Central memory CD8-positive, alpha-beta T cell (primary cell): ENCODE measurements around the gene PACS2.
"Not testable (repeated sequence)": the region's sequence is repeated elsewhere in the genome, so short reads cannot be mapped to it uniquely, and the experiment has no call there.

ENCODE experiments used
- ATAC-seq: fragments of 150-1000 bp; cut with Tn5 transposase; replicated peaks from 2 replicates; pipeline ENCODE4 v1.10.0; 2022; ENCODE audit warnings: mild to moderate bottlenecking, moderate FRiP score, moderate number of reproducible peaks; ENCODE audit not compliant: poor library complexity, severe bottlenecking; ENCODE audit errors: extremely low read depth
- DNase-seq, 2 donors: peaks; one replicate each; pipeline ENCODE4 v3.0.0; 2021; ENCODE audit warnings: low spot score in 2 of 2
- H3K27ac Mint-ChIP-seq: one replicate; pipeline ENCODE4 v1.8.0; 2022; ENCODE audit warnings: low read depth, mild to moderate bottlenecking, moderate library complexity, mixed read lengths
- H3K27me3 Mint-ChIP-seq: one replicate; pipeline ENCODE4 v1.8.0; 2022; ENCODE audit warnings: mixed read lengths
- H3K36me3 Mint-ChIP-seq: one replicate; pipeline ENCODE4 v1.8.0; 2022; ENCODE audit warnings: mild to moderate bottlenecking, moderate library complexity, mixed read lengths; ENCODE audit not compliant: insufficient read depth
- H3K4me1 Mint-ChIP-seq: one replicate; pipeline ENCODE4 v1.8.0; 2022; ENCODE audit warnings: mixed read lengths
- H3K4me3 Mint-ChIP-seq: one replicate; pipeline ENCODE4 v1.8.0; 2022; ENCODE audit warnings: mild to moderate bottlenecking, moderate library complexity, mixed read lengths
- H3K9me3 Mint-ChIP-seq: one replicate; pipeline ENCODE4 v1.8.0; 2022; ENCODE audit warnings: mixed read lengths

PACS2 gene

GRCh38 chr14:105294142-105294597 is 20.4 kb upstream of the PACS2 start:
- no peaks in the 10 kb centered on the region for H3K9me3 Mint-ChIP-seq
- DNase-seq (peak; percentile 37 to 53), ATAC-seq (peak; percentile 82)
- H3K27me3 Mint-ChIP-seq, result no peaks in the 10 kb centered on the region
- H3K27ac Mint-ChIP-seq, result peak overlapping the region; percentile 91
- peak overlapping the region; percentile 55 for H3K4me3 Mint-ChIP-seq
- H3K4me1 Mint-ChIP-seq, result peaks cover 41% of the 10 kb centered on the region
- peaks cover 13% of the 10 kb centered on the region for H3K36me3 Mint-ChIP-seq

- not testable (repeated sequence) for ATAC-seq, H3K9me3 Mint-ChIP-seq, DNase-seq, H3K36me3 Mint-ChIP-seq, H3K4me3 Mint-ChIP-seq, H3K27me3 Mint-ChIP-seq, H3K27ac Mint-ChIP-seq
- H3K4me1 Mint-ChIP-seq, result peaks cover 40% of the 10 kb centered on the region
Measured at GRCh38 chr14:105297311-105297710, 17.2 kb upstream of the PACS2 start.

DNA sequence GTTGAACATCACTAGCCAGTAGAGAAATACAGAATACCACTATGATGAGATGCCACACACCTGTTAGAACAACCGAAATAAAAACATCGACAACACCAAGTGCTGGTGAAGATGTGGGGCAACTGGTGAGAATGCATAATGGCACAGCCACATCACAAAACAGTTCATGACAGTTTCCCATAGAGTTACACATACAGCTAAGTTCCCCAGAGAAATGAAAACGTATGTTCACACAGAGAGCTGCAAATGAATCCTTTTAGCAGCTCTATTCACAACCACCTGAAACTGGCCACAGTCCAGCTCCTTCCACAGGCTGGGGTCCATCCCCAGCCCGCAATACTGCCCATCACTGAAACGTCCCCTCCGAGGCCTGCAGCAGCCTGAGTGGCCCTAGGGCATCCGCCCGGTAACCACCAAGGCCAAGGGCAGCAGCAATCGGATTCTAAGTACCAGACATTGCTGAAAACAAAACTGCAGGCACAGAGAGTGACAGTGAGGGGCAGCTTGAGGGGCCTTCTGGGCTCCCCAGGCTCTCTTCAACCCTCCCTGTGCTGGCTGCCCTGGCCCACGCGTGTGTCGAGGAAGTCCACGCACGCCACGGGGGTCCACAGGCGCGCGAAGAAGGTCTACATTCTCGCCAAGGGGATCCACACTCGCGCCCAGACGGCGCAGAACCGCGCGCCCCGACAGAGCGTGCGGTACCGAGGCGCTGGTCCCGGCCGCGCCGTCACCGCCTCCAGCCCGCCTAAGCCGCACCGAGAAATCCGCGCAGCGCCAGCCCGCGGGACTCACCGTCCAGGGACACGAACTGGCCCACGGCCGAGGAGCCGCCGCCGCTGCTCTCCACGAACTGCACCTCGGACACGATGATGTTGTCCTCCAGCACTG is 14.7 kb upstream of the PACS2 start:
- Mint-ChIP-seq H3K27me3 (no peaks in the 10 kb centered on the region), H3K27ac (peak overlapping the region; percentile 75), H3K4me3 (peak overlapping the region; percentile 85), H3K9me3 (no peaks in the 10 kb centered on the region), H3K36me3 (peaks cover 2% of the 10 kb centered on the region), H3K4me1 (peaks cover 29% of the 10 kb centered on the region)
- ATAC-seq, result no peak
- DNase-seq, result no peak

DNA sequence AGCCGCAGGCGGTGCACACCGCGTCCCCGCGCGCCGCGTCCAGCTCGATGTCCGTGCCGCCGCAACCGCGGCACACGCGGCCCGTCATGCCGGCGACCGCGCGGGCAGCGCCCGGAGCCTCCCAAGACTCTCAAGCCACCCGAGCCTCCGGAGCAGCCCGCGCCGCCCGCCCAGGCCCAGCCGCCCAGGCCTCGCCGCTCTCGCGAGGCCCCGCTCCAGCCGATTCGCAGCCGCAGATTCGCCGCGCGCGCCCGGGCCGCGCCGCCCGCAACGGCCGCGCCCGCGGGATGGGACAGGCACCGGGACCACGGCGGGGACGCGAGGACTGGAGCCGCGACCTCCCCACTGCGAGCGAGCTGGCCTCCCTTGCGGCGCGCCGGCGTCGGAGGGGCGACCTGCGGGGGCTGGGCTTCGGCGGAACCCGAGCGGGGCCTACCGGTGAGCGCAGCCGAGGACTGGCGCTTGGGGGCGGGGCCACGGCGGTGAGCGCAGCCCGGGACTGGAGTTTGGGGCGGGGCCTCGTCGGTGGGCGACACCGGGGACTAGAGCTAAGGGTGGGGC is 13.9 kb upstream of the PACS2 start, which contains the start of gene BRF1:
Gene BRF1 (minus strand): TSS at position 460 of the 561 bp plus-strand sequence. CDS start 372 bp downstream, at position 88.
- Mint-ChIP-seq H3K9me3 (no peaks in the 10 kb centered on the region), H3K36me3 (peaks cover 2% of the 10 kb centered on the region), H3K27ac (peak within 1 kb of the TSS; percentile 84), H3K27me3 (no peaks in the 10 kb centered on the region), H3K4me3 (peak within 1 kb of the TSS; percentile 85), H3K4me1 (peaks cover 36% of the 10 kb centered on the region)
- ATAC-seq (peak; percentile 91), DNase-seq (peak; percentile 94 to 96)

DNA sequence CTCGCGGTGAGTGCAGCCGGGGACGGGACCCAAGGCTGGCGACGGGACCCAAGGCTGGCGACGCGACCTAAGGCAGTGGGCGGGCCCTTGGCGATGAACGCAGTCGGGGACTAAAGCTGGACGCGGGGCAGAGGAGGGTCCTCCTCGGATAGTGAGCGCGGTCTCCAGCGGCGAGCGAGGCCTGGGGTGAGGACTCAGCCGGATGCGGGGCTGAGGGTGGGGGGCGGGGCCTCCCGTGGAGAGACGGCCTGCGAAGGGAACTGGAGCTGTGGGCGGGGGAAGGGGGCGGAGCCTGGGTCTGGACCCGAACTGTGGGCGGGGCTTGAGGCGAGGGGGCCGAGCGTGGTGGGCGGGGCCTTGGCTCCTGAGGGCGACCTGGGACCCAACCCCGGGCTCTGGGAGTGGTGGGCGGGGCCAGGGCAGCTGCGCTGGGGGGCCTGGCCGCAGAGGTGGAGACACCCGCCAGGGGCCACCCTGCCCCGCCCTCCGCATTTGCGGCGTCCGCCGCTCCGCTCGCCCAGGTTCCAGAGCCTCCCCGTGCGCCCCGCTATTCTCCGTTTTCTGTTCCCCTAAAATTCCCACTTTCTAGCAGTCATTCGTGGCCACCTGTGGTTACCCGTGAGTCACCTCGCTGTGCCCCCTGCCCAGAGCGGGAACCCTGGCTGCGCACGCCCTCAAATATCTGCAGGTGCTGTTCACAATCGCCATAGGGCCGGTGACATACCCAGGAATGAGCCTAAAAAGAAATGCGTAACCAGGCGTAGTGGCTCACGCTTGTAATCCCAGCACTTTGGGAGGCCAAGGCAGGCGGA is 13.2 kb upstream of the PACS2 start:
- Mint-ChIP-seq H3K27me3 (no peaks in the 10 kb centered on the region), H3K27ac (peak overlapping the region; percentile 84), H3K36me3 (peaks cover 2% of the 10 kb centered on the region), H3K4me3 (peak overlapping the region; percentile 85), H3K9me3 (no peaks in the 10 kb centered on the region), H3K4me1 (peaks cover 36% of the 10 kb centered on the region)
- DNase-seq, result peak; percentile 89 to 96
- ATAC-seq, result peak; percentile 79

- not testable (repeated sequence) for H3K36me3 Mint-ChIP-seq, ATAC-seq, H3K9me3 Mint-ChIP-seq, H3K27me3 Mint-ChIP-seq, DNase-seq
- Mint-ChIP-seq H3K4me3 (peak overlapping the region; percentile 85), H3K27ac (peak overlapping the region; percentile 84), H3K4me1 (peaks cover 36% of the 10 kb centered on the region)
Measured at GRCh38 chr14:105301915-105302249, 12.7 kb upstream of the PACS2 start.

GRCh38 chr14:105303949-105304348 is 10.6 kb upstream of the PACS2 start:
- no peak overlapping the region for H3K4me3 Mint-ChIP-seq
- H3K27me3 Mint-ChIP-seq, result no peaks in the 10 kb centered on the region
- no peak overlapping the region for H3K27ac Mint-ChIP-seq
- DNase-seq (no peak), ATAC-seq (no peak)
- peaks cover 2% of the 10 kb centered on the region for H3K36me3 Mint-ChIP-seq
- H3K9me3 Mint-ChIP-seq, result no peaks in the 10 kb centered on the region
- peaks cover 36% of the 10 kb centered on the region for H3K4me1 Mint-ChIP-seq

DNA sequence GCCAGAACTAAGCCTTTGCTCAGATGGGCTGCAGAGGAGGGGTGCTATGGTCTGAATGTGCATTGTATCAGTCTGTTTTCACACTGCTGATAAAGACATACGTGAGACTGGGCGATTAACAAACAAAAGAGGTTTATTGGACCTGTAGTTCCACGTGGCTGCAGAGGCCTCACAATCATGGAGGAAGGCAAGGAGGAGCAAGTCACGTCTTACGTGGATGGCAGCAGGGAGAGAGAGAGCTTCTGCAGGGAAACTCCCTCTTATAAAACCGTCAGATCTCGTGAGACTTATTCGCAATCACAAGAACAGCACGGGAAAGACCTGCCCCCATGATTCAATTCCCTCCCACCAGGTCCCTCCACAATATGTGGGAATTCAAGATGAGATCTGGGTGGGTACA is 10.0 kb upstream of the PACS2 start:
- no peaks in the 10 kb centered on the region for H3K27me3 Mint-ChIP-seq
- peaks cover 2% of the 10 kb centered on the region for H3K36me3 Mint-ChIP-seq
- DNase-seq (no peak), ATAC-seq (no peak)
- H3K4me1 Mint-ChIP-seq, result peaks cover 32% of the 10 kb centered on the region
- H3K9me3 Mint-ChIP-seq, result no peaks in the 10 kb centered on the region
- no peak overlapping the region for H3K27ac Mint-ChIP-seq
- no peak overlapping the region for H3K4me3 Mint-ChIP-seq

GRCh38 chr14:105305345-105305744 is 9.2 kb upstream of the PACS2 start:
- H3K4me3 Mint-ChIP-seq, result no peak overlapping the region
- ATAC-seq (no peak), DNase-seq (no peak)
- no peaks in the 10 kb centered on the region for H3K27me3 Mint-ChIP-seq
- peaks cover 2% of the 10 kb centered on the region for H3K36me3 Mint-ChIP-seq
- peaks cover 27% of the 10 kb centered on the region for H3K4me1 Mint-ChIP-seq
- H3K9me3 Mint-ChIP-seq, result no peaks in the 10 kb centered on the region
- peak overlapping the region; percentile 63 for H3K27ac Mint-ChIP-seq

GRCh38 chr14:105305791-105306190 is 8.8 kb upstream of the PACS2 start:
- Mint-ChIP-seq H3K4me1 (peaks cover 27% of the 10 kb centered on the region), H3K27me3 (no peaks in the 10 kb centered on the region), H3K4me3 (no peak overlapping the region), H3K27ac (peak overlapping the region; percentile 63), H3K9me3 (no peaks in the 10 kb centered on the region), H3K36me3 (peaks cover 3% of the 10 kb centered on the region)
- DNase-seq, result no peak
- ATAC-seq, result no peak

DNA sequence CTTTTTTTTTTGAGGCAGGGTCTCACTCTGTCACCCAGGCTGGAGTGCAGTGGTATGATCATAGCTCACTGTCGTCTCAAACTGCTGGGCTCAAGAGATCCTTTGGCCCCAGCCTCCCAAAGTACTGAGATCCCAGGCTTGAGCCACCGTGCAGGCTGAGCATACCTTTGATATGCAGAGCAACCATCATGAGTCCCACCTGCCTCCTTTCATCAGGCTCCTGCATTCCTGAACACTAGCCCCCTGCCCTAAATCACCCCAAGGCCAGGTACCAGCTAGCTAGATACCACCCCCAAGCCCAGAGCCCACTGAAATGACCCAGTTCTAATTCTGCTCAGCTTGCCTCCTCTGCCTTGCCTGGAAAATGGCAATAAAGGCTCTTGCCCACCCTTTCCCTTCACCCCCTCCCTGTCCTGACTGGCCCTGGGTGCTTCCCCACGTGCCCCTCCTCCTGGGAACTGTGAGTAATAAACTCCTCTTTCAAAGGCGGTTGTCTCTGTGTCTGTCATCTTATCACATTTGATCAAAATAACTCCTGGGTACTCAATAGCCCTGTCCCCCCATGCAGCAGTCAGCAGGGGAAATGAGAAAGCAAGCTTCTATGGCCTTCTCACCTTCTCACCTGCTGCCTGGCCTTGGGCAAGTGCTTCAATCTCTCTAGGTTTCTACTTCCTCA is 7.4 kb upstream of the PACS2 start:
- no peak for ATAC-seq
- no peak for DNase-seq
- Mint-ChIP-seq H3K4me1 (peaks cover 21% of the 10 kb centered on the region), H3K36me3 (peaks cover 1% of the 10 kb centered on the region), H3K4me3 (no peak overlapping the region), H3K27me3 (no peaks in the 10 kb centered on the region), H3K9me3 (no peaks in the 10 kb centered on the region), H3K27ac (no peak overlapping the region)

GRCh38 chr14:105309371-105309770 is 5.2 kb upstream of the PACS2 start:
- no peak for DNase-seq
- no peaks in the 10 kb centered on the region for H3K9me3 Mint-ChIP-seq
- no peak overlapping the region for H3K4me3 Mint-ChIP-seq
- peaks cover 13% of the 10 kb centered on the region for H3K4me1 Mint-ChIP-seq
- ATAC-seq, result no peak
- H3K27ac Mint-ChIP-seq, result no peak overlapping the region
- H3K36me3 Mint-ChIP-seq, result peaks cover 1% of the 10 kb centered on the region
- no peaks in the 10 kb centered on the region for H3K27me3 Mint-ChIP-seq
